ENCODE measurements around the gene SHISA2.

Gene SHISA2

GRCh38 chr13:26019251-26019650 is 32.6 kb downstream of the SHISA2 start:
- CTCF ChIA-PET = interaction anchor here (0.6 to 0.9 kb wide), 2 partner anchors 183 to 247 kb away, joined by 3 to 4 read pairs; no protein-coding TSS in a partner anchor

GRCh38 chr13:26017932-26018665 is 33.7 kb downstream of the SHISA2 start:
- CTCF ChIA-PET = interaction anchor here (0.7 kb wide), 1 partner anchor 184 kb away, joined by 3 read pairs; no protein-coding TSS in a partner anchor
- no peak overlapping the region for H3K27ac Mint-ChIP-seq

More at GRCh38 chr13:26019251-26019650, 32.6 kb downstream of the SHISA2 start:
- Mint-ChIP-seq H3K4me3 (no peak overlapping the region), H3K36me3 (peaks cover 3% of the 10 kb centered on the region), H3K9me3 (no peaks in the 10 kb centered on the region), H3K4me1 (peaks cover 7% of the 10 kb centered on the region), H3K27me3 (peaks cover 5% of the 10 kb centered on the region), H3K27ac (no peak overlapping the region)
- DNase-seq = no peak

GRCh38 chr13:26017196-26017921 is 34.5 kb downstream of the SHISA2 start:
- DNase-seq = no peak
- Mint-ChIP-seq H3K36me3 (peaks cover 3% of the 10 kb centered on the region), H3K27me3 (peaks cover 8% of the 10 kb centered on the region), H3K9me3 (no peaks in the 10 kb centered on the region), H3K4me1 (peaks cover 15% of the 10 kb centered on the region), H3K4me3 (no peak overlapping the region), H3K27ac (no peak overlapping the region)
- CTCF ChIA-PET = interaction anchor here (0.7 kb wide), 1 partner anchor 184 kb away, joined by 3 read pairs; no protein-coding TSS in a partner anchor

More at GRCh38 chr13:26017932-26018665, 33.7 kb downstream of the SHISA2 start:
- H3K36me3 Mint-ChIP-seq = peaks cover 3% of the 10 kb centered on the region
- H3K9me3 Mint-ChIP-seq = no peaks in the 10 kb centered on the region
- DNase-seq = no peak
- H3K4me1 Mint-ChIP-seq = peaks cover 8% of the 10 kb centered on the region
- H3K4me3 Mint-ChIP-seq = no peak overlapping the region
- H3K27me3 Mint-ChIP-seq = peaks cover 7% of the 10 kb centered on the region

GRCh38 chr13:26016189-26016588 is 35.6 kb downstream of the SHISA2 start:
- peaks cover 8% of the 10 kb centered on the region for H3K27me3 Mint-ChIP-seq
- DNase-seq = no peak
- peaks cover 3% of the 10 kb centered on the region for H3K36me3 Mint-ChIP-seq
- no peaks in the 10 kb centered on the region for H3K9me3 Mint-ChIP-seq
- H3K4me3 Mint-ChIP-seq = no peak overlapping the region
- H3K27ac Mint-ChIP-seq = no peak overlapping the region
- CTCF ChIA-PET = no interaction called here
- peaks cover 20% of the 10 kb centered on the region for H3K4me1 Mint-ChIP-seq

- DNase-seq = no peak
- H3K4me1 Mint-ChIP-seq = peaks cover 20% of the 10 kb centered on the region
- peaks cover under 1% of the 10 kb centered on the region for H3K36me3 Mint-ChIP-seq
These were observed 36.3 kb downstream of the SHISA2 start for GRCh38 chr13:26015271-26016125.

GRCh38 chr13:26012995-26013394 is 38.8 kb downstream of the SHISA2 start:
- Mint-ChIP-seq H3K9me3 (no peaks in the 10 kb centered on the region), H3K4me3 (peak overlapping the region; percentile 73), H3K4me1 (peaks cover 21% of the 10 kb centered on the region), H3K27ac (peak overlapping the region; percentile 65), H3K27me3 (peaks cover 6% of the 10 kb centered on the region), H3K36me3 (no peaks in the 10 kb centered on the region)
- DNase-seq = no peak
- CTCF ChIA-PET = no interaction called here

More at GRCh38 chr13:26015271-26016125, 36.3 kb downstream of the SHISA2 start:
- Mint-ChIP-seq H3K27me3 (peaks cover 8% of the 10 kb centered on the region), H3K27ac (no peak overlapping the region), H3K4me3 (no peak overlapping the region), H3K9me3 (no peaks in the 10 kb centered on the region)
- CTCF ChIA-PET = no interaction called here

- Mint-ChIP-seq H3K27me3 (peaks cover 4% of the 10 kb centered on the region), H3K9me3 (no peaks in the 10 kb centered on the region), H3K36me3 (no peaks in the 10 kb centered on the region), H3K4me1 (peaks cover 24% of the 10 kb centered on the region), H3K27ac (peak overlapping the region; percentile 75), H3K4me3 (peak overlapping the region; percentile 73)
- CTCF ChIA-PET = no interaction called here
- peak; percentile 72 for DNase-seq
These were observed 39.6 kb downstream of the SHISA2 start for GRCh38 chr13:26011996-26012821.

- H3K27ac Mint-ChIP-seq = no peak overlapping the region
- no peaks in the 10 kb centered on the region for H3K9me3 Mint-ChIP-seq
- no peak overlapping the region for H3K4me3 Mint-ChIP-seq
- H3K4me1 Mint-ChIP-seq = peaks cover 25% of the 10 kb centered on the region
- peaks cover 4% of the 10 kb centered on the region for H3K27me3 Mint-ChIP-seq
- CTCF ChIA-PET = no interaction called here
- no peak for DNase-seq
- H3K36me3 Mint-ChIP-seq = no peaks in the 10 kb centered on the region
These were observed 40.6 kb downstream of the SHISA2 start for GRCh38 chr13:26011208-26011573.

- Mint-ChIP-seq H3K27ac (no peak overlapping the region), H3K4me3 (no peak overlapping the region)
- CTCF ChIA-PET = no interaction called here
These were observed 41.2 kb downstream of the SHISA2 start for GRCh38 chr13:26010487-26011207.

GRCh38 chr13:26007261-26008125 is 44.3 kb downstream of the SHISA2 start:
- CTCF ChIA-PET = interaction anchor here (1.4 kb wide), 1 partner anchor 42 kb away, joined by 3 read pairs; no protein-coding TSS in a partner anchor
- H3K36me3 Mint-ChIP-seq = peaks cover 3% of the 10 kb centered on the region
- H3K4me1 Mint-ChIP-seq = peaks cover 18% of the 10 kb centered on the region
- no peak overlapping the region for H3K4me3 Mint-ChIP-seq
- H3K27me3 Mint-ChIP-seq = no peaks in the 10 kb centered on the region
- no peak for DNase-seq
- H3K9me3 Mint-ChIP-seq = peaks cover 7% of the 10 kb centered on the region
- no peak overlapping the region for H3K27ac Mint-ChIP-seq

More at GRCh38 chr13:26010487-26011207, 41.2 kb downstream of the SHISA2 start:
- peaks cover 4% of the 10 kb centered on the region for H3K27me3 Mint-ChIP-seq
- H3K4me1 Mint-ChIP-seq = peaks cover 25% of the 10 kb centered on the region
- no peak for DNase-seq
- H3K9me3 Mint-ChIP-seq = no peaks in the 10 kb centered on the region
- H3K36me3 Mint-ChIP-seq = no peaks in the 10 kb centered on the region
